HG03457 (cell line): ENCODE measurements around the gene SMIM10.
"Not testable (repeated sequence)": the region's sequence is repeated elsewhere in the genome, so short reads cannot be mapped to it uniquely, and the experiment has no call there.

Source experiments
- ATAC-seq: cut with Tn5 transposase; IDR thresholded peaks from one replicate; pipeline ENCODE4 v1.9.1; 2021; ENCODE audit warnings: moderate number of reproducible peaks; ENCODE audit not compliant: unreplicated experiment

The SMIM10 gene

GRCh38 chrX:135009838-135010237 is 19.0 kb downstream of the SMIM10 start:
- no peak for ATAC-seq

GRCh38 chrX:135010921-135011320 is 20.1 kb downstream of the SMIM10 start:
- ATAC-seq, result no peak

- ATAC-seq, result no peak
Measured at GRCh38 chrX:135015523-135016245, 24.9 kb downstream of the SMIM10 start.

- ATAC-seq, result not testable (repeated sequence)
Measured at GRCh38 chrX:135019890-135020289, 29.1 kb downstream of the SMIM10 start.

GRCh38 chrX:135023791-135024190 is 33.0 kb downstream of the SMIM10 start:
- not testable (repeated sequence) for ATAC-seq

- ATAC-seq, result no peak
Measured at GRCh38 chrX:135024526-135024925, 33.7 kb downstream of the SMIM10 start.

GRCh38 chrX:135030207-135030963 is 39.6 kb downstream of the SMIM10 start:
- ATAC-seq, result not testable (repeated sequence)

GRCh38 chrX:135041149-135042123 is 50.6 kb downstream of the SMIM10 start:
- not testable (repeated sequence) for ATAC-seq
